GM19372 (cell line): ENCODE measurements around the gene ZAP70.
"Not testable (repeated sequence)": the region's sequence is repeated elsewhere in the genome, so short reads cannot be mapped to it uniquely, and the experiment has no call there.

Experiments used
- ATAC-seq: cut with Tn5 transposase; IDR thresholded peaks from one replicate; pipeline ENCODE4 v1.9.1; 2021; ENCODE audit warnings: mild to moderate bottlenecking, low read depth, moderate library complexity; ENCODE audit not compliant: unreplicated experiment

ZAP70 gene

GRCh38 chr2:97697252-97698235, 15.8 kb upstream of the ZAP70 start:
- no peak for ATAC-seq

- no peak for ATAC-seq
Measured at GRCh38 chr2:97698530-97698929, 14.8 kb upstream of the ZAP70 start.

GRCh38 chr2:97699765-97700444, 13.5 kb upstream of the ZAP70 start:
- no peak for ATAC-seq

GRCh38 chr2:97701186-97701585, 12.2 kb upstream of the ZAP70 start:
- no peak for ATAC-seq

GRCh38 chr2:97701851-97702465, 11.4 kb upstream of the ZAP70 start:
- ATAC-seq, result no peak

- ATAC-seq, result no peak
Measured at GRCh38 chr2:97702731-97703470, 10.5 kb upstream of the ZAP70 start.

- ATAC-seq, result no peak
Measured at GRCh38 chr2:97703741-97704140, 9.6 kb upstream of the ZAP70 start.

- no peak for ATAC-seq
Measured at GRCh38 chr2:97704989-97705388, 8.4 kb upstream of the ZAP70 start.

GRCh38 chr2:97706112-97706511, 7.3 kb upstream of the ZAP70 start:
- no peak for ATAC-seq

- no peak for ATAC-seq
Measured at GRCh38 chr2:97706708-97707345, 6.5 kb upstream of the ZAP70 start.

GRCh38 chr2:97707362-97708047, 5.9 kb upstream of the ZAP70 start:
- no peak for ATAC-seq

- no peak for ATAC-seq
Measured at GRCh38 chr2:97708048-97708380, 5.4 kb upstream of the ZAP70 start.

- ATAC-seq, result no peak
Measured at GRCh38 chr2:97708608-97709007, 4.8 kb upstream of the ZAP70 start.

- ATAC-seq, result no peak
Measured at GRCh38 chr2:97711394-97711711, 2.0 kb upstream of the ZAP70 start.

- ATAC-seq, result not testable (repeated sequence)
Measured at GRCh38 chr2:97712175-97712574, 1.2 kb upstream of the ZAP70 start.

GRCh38 chr2:97712693-97713295, 582 bp upstream of the ZAP70 start:
- no peak for ATAC-seq

GRCh38 chr2:97714084-97714949, 941 bp downstream of the ZAP70 start:
- ATAC-seq, result no peak

- ATAC-seq, result no peak
Measured at GRCh38 chr2:97714950-97715652, 1.7 kb downstream of the ZAP70 start.
